HL-60 (cell line): ENCODE results near the gene MYO1E.

Experiments
- DNase-seq, 2 experiments: peaks; one replicate each; pipeline ENCODE4 v3.0.0-alpha.2; 2010 to 2020; ENCODE audit warnings: low read depth in 1 of 2, low spot score in 1 of 2
- H3K27ac ChIP-seq: fragments of 250-450 bp; sonication (Bioruptor Pico); replicated peaks from 2 replicates; pipeline ENCODE4 v1.5.1; 2020; ENCODE audit warnings: mild to moderate bottlenecking, moderate library complexity
- H3K27me3 ChIP-seq: fragments of 250-450 bp; sonication (Bioruptor Pico); 2 replicates; pipeline ENCODE4 v1.5.1; 2021; ENCODE audit warnings: mild to moderate bottlenecking, moderate library complexity; ENCODE audit not compliant: insufficient read depth, poor library complexity, severe bottlenecking
- H3K4me3 ChIP-seq: replicated peaks from 2 replicates; pipeline ENCODE4 v1.5.1; 2011; ENCODE audit warnings: mild to moderate bottlenecking, control low read depth, low read length; ENCODE audit not compliant: insufficient read depth
- GABPA ChIP-seq: IDR thresholded peaks from 2 replicates; pipeline ENCODE4 v1.6.1; 2012; ENCODE audit warnings: low read depth
- POLR2AphosphoS5 ChIP-seq: IDR thresholded peaks from 2 replicates; pipeline ENCODE4 v1.6.1; 2012; ENCODE audit warnings: low read depth
- SPI1 ChIP-seq: IDR thresholded peaks from 2 replicates; pipeline ENCODE4 v1.6.1; 2012; ENCODE audit warnings: low read depth, mild to moderate bottlenecking, borderline replicate concordance
- TF ChIP-seq, protein P1 (sequence below): IDR thresholded peaks from one replicate; pipeline ENCODE4 v1.5.1; 2011; ENCODE audit warnings: low read length, control low read depth, inconsistent platforms; ENCODE audit not compliant: insufficient read depth
- TF ChIP-seq, protein P2 (sequence below): IDR thresholded peaks from 2 replicates; pipeline ENCODE4 v1.6.1; 2012; ENCODE audit warnings: low read depth; ENCODE audit not compliant: insufficient replicate concordance

The MYO1E gene

GRCh38 chr15:59247364-59247763 lies 125.3 kb downstream of the MYO1E start:
- H3K27me3 ChIP-seq: no peaks in the 10 kb centered on the region
- DNase-seq: peak; percentile 21 to 44
- no peak overlapping the region for H3K4me3 ChIP-seq
- no peak overlapping the region for H3K27ac ChIP-seq
- TF ChIP-seq GABPA: no peak
- TF ChIP-seq, protein P1, sequence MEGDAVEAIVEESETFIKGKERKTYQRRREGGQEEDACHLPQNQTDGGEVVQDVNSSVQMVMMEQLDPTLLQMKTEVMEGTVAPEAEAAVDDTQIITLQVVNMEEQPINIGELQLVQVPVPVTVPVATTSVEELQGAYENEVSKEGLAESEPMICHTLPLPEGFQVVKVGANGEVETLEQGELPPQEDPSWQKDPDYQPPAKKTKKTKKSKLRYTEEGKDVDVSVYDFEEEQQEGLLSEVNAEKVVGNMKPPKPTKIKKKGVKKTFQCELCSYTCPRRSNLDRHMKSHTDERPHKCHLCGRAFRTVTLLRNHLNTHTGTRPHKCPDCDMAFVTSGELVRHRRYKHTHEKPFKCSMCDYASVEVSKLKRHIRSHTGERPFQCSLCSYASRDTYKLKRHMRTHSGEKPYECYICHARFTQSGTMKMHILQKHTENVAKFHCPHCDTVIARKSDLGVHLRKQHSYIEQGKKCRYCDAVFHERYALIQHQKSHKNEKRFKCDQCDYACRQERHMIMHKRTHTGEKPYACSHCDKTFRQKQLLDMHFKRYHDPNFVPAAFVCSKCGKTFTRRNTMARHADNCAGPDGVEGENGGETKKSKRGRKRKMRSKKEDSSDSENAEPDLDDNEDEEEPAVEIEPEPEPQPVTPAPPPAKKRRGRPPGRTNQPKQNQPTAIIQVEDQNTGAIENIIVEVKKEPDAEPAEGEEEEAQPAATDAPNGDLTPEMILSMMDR: peak; percentile 54

GRCh38 chr15:59245559-59245958 lies 127.1 kb downstream of the MYO1E start:
- no peaks in the 10 kb centered on the region for H3K27me3 ChIP-seq
- H3K4me3 ChIP-seq: no peak overlapping the region
- TF ChIP-seq SPI1 (no peak), GABPA (no peak), POLR2AphosphoS5 (no peak)
- TF ChIP-seq, protein P1: no peak
- TF ChIP-seq, protein P2, sequence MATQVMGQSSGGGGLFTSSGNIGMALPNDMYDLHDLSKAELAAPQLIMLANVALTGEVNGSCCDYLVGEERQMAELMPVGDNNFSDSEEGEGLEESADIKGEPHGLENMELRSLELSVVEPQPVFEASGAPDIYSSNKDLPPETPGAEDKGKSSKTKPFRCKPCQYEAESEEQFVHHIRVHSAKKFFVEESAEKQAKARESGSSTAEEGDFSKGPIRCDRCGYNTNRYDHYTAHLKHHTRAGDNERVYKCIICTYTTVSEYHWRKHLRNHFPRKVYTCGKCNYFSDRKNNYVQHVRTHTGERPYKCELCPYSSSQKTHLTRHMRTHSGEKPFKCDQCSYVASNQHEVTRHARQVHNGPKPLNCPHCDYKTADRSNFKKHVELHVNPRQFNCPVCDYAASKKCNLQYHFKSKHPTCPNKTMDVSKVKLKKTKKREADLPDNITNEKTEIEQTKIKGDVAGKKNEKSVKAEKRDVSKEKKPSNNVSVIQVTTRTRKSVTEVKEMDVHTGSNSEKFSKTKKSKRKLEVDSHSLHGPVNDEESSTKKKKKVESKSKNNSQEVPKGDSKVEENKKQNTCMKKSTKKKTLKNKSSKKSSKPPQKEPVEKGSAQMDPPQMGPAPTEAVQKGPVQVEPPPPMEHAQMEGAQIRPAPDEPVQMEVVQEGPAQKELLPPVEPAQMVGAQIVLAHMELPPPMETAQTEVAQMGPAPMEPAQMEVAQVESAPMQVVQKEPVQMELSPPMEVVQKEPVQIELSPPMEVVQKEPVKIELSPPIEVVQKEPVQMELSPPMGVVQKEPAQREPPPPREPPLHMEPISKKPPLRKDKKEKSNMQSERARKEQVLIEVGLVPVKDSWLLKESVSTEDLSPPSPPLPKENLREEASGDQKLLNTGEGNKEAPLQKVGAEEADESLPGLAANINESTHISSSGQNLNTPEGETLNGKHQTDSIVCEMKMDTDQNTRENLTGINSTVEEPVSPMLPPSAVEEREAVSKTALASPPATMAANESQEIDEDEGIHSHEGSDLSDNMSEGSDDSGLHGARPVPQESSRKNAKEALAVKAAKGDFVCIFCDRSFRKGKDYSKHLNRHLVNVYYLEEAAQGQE: no peak
- no peak overlapping the region for H3K27ac ChIP-seq
- DNase-seq: no peak

DNA sequence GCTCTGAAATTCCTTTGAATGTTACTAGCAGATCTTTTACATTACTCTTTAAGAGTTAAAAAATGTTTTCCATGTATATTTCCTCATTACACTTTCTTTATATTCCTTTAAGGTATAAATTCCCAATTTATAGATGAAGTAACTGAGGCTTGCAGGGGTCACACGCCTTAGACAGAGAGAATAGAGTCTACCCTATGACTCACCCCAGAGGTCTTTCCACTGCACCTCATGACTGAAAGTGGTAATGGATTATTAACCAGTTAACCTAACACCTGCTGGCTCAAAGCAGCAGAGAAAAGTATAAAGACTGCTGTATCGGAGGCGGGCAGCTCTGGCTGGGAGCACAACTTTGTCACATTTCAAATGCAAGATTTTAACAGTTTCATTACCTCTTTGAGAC lies 128.3 kb downstream of the MYO1E start:
- no peak overlapping the region for H3K4me3 ChIP-seq
- H3K27ac ChIP-seq: no peak overlapping the region
- no peaks in the 10 kb centered on the region for H3K27me3 ChIP-seq
- DNase-seq: no peak
- TF ChIP-seq GABPA (no peak), POLR2AphosphoS5 (no peak)
- TF ChIP-seq, protein P1: no peak
- TF ChIP-seq, protein P2: no peak

GRCh38 chr15:59243622-59244021 lies 129.0 kb downstream of the MYO1E start:
- TF ChIP-seq POLR2AphosphoS5 (no peak), SPI1 (no peak), GABPA (no peak)
- TF ChIP-seq, protein P2: no peak
- TF ChIP-seq, protein P1: no peak
- no peak for DNase-seq

More at GRCh38 chr15:59243622-59244021, 129.0 kb downstream of the MYO1E start:
- Histone ChIP-seq H3K4me3 (no peak overlapping the region), H3K27me3 (no peaks in the 10 kb centered on the region), H3K27ac (no peak overlapping the region)
